Activated T-cell treated with anti-CD3 and anti-CD28 coated beads for 4 hours (primary cell): ENCODE data around the gene HDAC7.

ENCODE experiments used
- DNase-seq: peaks from one replicate; pipeline ENCODE4 v3.0.0-alpha.2; 2020

The HDAC7 gene

GRCh38 chr12:47776471-47777143 is 43.1 kb downstream of the HDAC7 start:
- DNase-seq, result no peak

DNA sequence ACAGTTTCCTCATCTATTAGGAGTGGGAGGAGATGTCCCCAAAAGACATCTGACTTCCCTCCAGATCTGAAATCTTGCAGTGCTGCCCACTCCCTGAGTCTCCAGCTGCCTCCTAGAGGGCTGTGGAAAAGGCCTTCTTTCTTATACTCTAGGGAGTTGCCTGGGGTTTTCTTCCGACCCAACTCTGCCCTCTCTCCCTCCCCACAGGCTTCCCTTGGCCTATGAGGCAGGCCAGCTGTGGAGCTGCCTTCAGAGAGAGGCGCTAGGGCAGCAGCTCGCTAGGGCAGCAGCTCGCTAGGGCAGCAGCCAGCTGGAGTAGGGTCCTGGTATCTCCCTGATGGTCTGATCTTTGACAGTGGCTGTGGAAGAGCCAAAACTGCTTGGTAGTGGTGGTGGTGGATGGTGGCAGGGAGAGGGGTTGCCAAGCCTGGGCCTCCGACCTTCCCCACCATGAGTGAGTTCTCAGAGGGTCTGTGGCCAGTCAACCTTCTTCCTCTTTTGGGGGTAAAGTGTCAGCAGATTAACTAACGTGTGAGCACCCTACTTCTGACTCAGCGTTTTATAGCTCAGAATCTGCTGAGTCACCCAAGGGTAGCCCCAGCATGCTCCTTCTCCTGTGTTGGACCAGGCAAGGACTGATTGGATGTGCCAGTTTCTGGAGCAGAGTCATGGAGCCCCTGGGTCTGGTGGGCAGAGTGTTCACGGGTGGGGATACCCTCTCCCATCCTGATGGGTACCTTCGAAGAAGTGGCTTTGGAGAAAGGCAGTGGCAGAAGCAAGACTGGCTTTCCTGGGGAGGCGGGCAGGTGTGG is 44.4 kb downstream of the HDAC7 start:
- no peak for DNase-seq

DNA sequence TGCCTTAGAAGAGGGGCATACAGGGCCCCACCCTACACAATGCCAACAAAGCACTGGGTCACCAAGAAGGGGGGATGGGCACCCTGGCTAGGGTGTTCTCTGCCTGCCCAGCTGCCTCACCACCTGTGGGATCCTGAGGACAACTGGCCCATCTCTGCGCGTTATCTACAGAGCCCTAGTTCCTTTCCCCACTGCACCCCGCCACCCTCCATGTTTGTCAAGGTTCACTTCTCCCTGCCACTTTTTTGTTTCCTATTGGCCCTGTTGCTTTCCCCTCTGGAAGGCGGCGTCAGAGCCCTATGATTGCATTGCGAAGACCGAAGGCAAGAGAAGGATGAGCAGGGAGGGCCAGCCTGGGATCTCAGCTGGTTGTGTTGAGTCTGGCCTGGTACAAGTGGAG is 45.0 kb downstream of the HDAC7 start:
- no peak for DNase-seq

DNA sequence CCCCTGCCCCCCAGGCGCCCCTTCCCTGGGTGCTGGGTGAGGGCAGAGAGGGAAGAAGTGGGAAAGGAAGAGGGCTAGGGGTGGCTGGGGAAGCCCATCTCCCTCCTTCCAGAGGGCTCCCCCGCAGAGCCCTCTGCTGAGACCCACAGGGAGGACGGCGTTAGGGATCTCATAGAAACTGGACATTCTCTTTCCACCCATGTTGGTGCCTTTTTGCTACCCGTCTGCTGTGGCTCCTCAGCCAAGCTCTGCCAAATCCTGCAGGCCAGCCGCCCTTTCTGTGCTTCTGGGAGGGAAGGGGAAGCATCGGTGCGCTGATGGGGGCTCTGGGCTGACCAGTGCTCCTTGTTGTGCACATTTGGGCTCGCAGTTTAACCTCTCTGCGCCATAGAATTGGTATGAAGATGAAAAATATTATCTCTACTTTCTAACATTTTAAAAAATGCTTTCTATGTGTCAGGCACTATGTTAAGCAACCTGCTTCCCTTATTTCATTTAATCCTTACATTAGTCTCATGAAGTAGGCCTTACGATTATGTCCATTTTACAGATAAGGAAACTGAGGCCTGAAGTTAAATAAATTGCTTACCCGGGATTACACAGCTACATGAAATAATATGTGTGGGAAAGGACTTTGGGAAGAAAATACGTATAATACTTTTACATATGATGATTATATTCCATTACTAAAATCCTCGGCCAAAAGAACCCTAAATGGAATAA is 45.7 kb downstream of the HDAC7 start:
- no peak for DNase-seq

- DNase-seq, result peak; percentile 57
Observed at GRCh38 chr12:47773062-47773857, 46.4 kb downstream of the HDAC7 start, which contains the start of gene SLC48A1. Gene SLC48A1 (plus strand): TSS chr12:47773238. CDS start chr12:47773305, 67 bp downstream.

GRCh38 chr12:47772738-47773061 is 47.0 kb downstream of the HDAC7 start:
- DNase-seq, result no peak

GRCh38 chr12:47772094-47772660 is 47.5 kb downstream of the HDAC7 start:
- DNase-seq, result no peak

DNA sequence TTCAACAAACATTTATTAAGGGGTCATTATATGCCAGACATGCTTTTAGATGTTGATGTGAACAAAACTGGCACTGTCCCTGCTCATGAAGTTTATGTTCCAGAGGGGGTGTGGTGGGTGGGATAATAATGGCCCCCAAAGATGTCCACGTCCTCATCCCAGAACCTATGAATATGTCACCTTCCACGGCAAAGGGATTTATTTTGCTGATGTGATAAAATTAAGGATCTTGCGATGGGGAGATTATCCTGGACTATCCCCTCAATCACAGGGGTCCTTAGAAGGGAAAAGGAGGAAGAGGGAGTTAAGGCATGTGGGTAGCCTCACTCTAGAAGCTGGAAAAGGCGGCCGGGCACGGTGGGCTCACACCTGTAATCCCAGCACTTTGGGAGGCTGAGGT is 48.4 kb downstream of the HDAC7 start:
- no peak for DNase-seq

DNA sequence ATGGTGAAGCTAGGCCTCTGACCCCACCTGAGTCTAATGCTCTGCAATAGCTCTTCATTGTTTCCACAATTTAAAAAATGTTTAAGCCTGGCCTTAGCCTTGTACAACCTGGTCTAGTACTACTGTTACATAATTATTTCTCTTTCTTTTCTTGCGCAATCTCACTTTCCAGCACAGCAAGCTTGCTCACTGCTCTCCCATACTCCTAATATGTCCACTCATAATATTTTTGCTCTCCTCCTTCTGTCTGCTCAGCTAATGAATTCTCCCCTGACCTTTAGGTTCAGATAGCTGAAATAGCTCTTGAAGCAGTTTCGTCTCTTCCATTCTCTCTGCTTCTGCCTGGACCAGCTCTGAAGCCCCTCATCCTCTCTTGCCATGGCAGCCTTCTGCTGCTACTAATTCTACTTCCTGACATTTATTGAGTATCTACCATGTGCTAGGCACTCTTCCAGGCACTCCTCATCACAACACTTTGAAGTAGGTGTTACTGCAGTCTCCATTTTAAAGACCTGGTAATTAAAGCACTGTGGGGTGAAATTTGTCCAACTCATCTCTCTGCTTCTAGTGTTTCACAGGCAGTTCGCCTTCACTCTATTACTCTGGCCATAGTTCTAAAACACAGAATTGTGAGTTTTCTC is 49.5 kb downstream of the HDAC7 start:
- DNase-seq, result no peak

GRCh38 chr12:47769234-47770085 is 50.2 kb downstream of the HDAC7 start:
- DNase-seq, result no peak

DNA sequence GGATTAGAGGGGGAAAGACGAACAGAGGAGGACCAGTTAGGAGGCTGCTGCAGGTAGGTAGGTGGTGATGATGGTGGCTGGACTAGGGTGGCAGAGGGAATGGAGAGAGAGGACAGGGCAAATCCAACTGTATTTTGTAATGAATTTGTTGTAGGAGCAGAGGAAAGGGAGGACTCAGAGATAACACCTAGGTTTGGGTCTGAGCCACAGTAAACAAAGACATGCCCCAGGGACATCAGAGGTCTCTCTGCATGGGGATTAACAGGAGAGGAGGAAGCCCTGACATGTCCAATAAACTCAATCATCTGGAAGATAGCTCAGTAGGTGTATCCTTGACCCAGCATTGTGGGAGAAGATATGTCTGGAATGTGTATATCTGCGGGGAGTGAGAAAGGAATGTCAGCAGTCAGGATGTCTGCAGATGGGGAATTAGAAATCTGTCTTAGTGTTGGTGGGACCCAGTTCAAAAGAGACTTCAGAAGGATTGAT is 51.3 kb downstream of the HDAC7 start:
- DNase-seq, result no peak

GRCh38 chr12:47767216-47767724 is 52.4 kb downstream of the HDAC7 start:
- peak; percentile 58 for DNase-seq

GRCh38 chr12:47766502-47767215 is 53.0 kb downstream of the HDAC7 start:
- no peak for DNase-seq

DNA sequence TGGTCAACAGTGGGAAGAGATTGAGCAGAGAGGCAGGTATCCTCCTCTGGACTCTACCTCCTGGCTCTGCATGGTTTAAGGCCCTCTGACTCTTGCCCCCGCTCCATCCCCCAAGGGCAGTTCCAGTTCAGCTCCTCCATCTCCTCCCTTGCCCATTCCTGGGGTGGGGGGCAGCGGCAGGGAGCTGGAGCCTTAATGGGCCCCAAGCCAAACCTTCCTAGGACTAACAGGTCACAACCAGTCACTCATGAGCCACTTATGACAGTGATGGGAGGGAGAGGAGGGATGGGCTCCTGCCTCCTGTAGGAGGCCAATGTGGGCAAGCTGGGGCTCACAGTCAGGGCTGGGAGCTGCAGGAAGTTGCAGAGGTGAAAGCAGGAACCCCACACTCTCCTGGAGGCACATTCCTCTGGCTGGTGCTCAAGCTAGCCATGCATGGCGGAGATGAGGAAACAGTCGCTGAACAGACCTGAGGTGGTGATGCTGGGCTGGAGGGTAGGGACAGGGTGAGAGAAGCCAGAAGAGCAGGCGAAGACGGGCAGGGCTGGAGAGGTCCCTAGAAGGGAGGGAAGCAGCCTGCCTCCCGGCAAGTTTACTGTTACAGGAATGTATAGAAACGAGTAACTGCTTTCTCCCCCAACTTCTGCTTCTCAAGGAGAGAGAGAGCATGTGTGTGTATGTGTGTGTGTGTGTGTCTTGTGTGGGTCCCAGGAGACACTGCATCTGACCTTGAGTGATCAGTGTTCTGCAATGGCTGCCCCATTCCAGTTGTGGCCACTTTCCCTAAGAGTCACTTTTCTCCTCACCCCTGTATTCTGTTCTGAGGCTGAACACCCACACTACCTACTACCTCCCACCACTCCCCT is 56.0 kb downstream of the HDAC7 start:
- DNase-seq, result no peak

- DNase-seq, result no peak
Observed at GRCh38 chr12:47762850-47763465, 56.7 kb downstream of the HDAC7 start.

DNA sequence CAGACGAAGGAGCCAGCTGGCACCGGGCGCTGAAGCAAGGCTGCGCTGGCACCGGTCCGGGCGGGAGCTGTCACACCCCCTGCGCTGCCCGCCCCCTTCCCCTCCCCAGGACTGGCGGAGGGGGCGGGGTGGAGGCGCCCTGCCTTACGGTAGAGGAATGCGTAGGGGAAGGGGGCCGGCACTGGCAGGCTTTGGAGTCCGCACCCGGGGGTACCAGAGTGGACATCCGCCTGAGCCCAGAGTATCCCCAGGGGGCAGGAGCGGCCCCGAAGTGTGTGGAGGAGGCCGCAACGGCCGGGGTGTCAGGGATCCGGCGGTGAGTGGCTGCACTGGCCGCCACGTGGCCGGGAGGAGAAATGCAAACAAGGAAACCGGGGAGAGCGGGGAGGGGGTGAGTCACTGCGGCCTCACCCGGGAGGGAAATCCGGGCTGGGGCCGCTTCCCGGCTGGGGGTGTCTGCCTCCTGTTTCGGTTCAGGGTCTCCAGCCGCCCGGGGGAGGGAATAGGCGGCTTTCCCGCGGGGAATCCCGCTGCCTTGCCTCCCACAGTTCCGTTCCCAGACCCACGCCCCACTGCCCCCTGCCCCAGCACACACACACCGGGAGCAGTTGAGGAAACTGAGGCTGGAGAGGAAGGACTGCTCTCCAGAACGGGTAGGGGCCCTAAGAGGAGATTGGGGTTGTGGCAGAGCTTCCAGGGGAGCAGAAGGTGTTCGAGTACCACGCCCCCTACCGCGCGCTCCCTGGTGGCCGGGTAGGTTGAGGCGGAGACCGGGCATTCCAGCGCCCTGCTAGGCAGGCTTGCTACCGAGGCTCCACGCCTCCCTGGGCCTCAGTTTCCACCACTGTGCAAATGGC is 60.6 kb downstream of the HDAC7 start, which contains the start of gene RAPGEF3:
Gene RAPGEF3 (minus strand): TSS at position 47 of the 857 bp plus-strand sequence. CDS start 324 bp downstream, outside the sequence.
- peak; percentile 44 for DNase-seq

DNA sequence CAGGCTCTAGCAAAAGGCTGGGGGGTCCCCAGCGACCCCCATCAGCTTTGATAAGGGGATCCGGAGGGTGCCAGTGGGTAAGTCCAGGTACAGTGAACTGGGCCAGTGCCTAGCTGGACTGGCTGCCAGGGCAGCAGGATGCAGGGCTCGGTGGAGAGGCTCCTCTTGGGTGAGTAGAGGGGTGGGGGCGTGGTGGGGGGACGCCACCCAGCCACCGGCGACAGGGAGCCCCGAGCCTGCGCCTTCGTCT is 61.2 kb downstream of the HDAC7 start:
- no peak for DNase-seq
